MCF 10A (cell line): ENCODE data around the gene ARHGEF4. TPM values are rescaled to one million over a fixed set of nuclear protein-coding genes. Genes with fewer than 3 reads are reported as not detected.

Experiments used
- BruUV-seq: library from RNA; stranded (reverse); fragments of 400-500 nt; replicated peaks from 2 replicates; lab custom pipeline; 2021; lab: Mats Ljungman, UMichigan
- CTCF ChIA-PET: fragments of 300-600 bp; sonication (Branson Sonifier 250); formaldehyde crosslinking; extraction: SDS; loops from one replicate; lab custom pipeline; 2021; ENCODE audit warnings: antibody characterized with exemption, inconsistent platforms; lab: Yijun Ruan, JAX
- POLR2A ChIA-PET: fragments of 300-600, 350-650 bp; sonication (Branson Sonifier 250); formaldehyde crosslinking; extraction: SDS; loops from one replicate; lab custom pipeline; 2020; ENCODE audit warnings: antibody characterized with exemption, inconsistent platforms; lab: Yijun Ruan, JAX
- DNase-seq: peaks from one replicate; pipeline ENCODE4 v3.0.0-alpha.2; 2018; ENCODE audit not compliant: unreplicated experiment
- H3K27ac Mint-ChIP-seq: one replicate; pipeline ENCODE4 v1.8.0; 2022; ENCODE audit warnings: mild to moderate bottlenecking, low read depth, mixed read lengths; ENCODE audit not compliant: unreplicated experiment
- H3K27me3 Mint-ChIP-seq: one replicate; pipeline ENCODE4 v1.8.0; 2022; ENCODE audit warnings: mixed read lengths; ENCODE audit not compliant: insufficient read depth, unreplicated experiment
- H3K36me3 Mint-ChIP-seq: one replicate; pipeline ENCODE4 v1.8.0; 2022; ENCODE audit warnings: mild to moderate bottlenecking, moderate library complexity, mixed read lengths; ENCODE audit not compliant: insufficient read depth, unreplicated experiment
- H3K4me1 Mint-ChIP-seq: one replicate; pipeline ENCODE4 v1.8.0; 2022; ENCODE audit warnings: mixed read lengths; ENCODE audit not compliant: insufficient read depth, unreplicated experiment
- H3K4me3 Mint-ChIP-seq: one replicate; pipeline ENCODE4 v1.8.0; 2022; ENCODE audit warnings: mild to moderate bottlenecking, moderate library complexity, mixed read lengths; ENCODE audit not compliant: unreplicated experiment
- H3K9me3 Mint-ChIP-seq: one replicate; pipeline ENCODE4 v1.8.0; 2022; ENCODE audit warnings: mixed read lengths; ENCODE audit not compliant: unreplicated experiment
- CTCF ChIP-seq: fragments of 200-600 bp; IDR thresholded peaks from one replicate; pipeline ENCODE4 v1.8.0; 2022; ENCODE audit warnings: antibody characterized with exemption, mild to moderate bottlenecking; ENCODE audit not compliant: unreplicated experiment
- intact Hi-C: fragments of 100-400 bp; cut with micrococcal nuclease; formaldehyde crosslinking; loops from 2 replicates; pipeline ENCODE4 v1.14.1; 2022
- total RNA-seq: library from RNA; stranded (reverse); gene quantifications from 2 replicates; pipeline ENCODE4 v1.2.3, GENCODE V29; 2022

Gene ARHGEF4
- total RNA-seq, 1 experiment from 2014 or later, result 52.0 TPM

- TF ChIP-seq CTCF, result no peak
- POLR2A ChIA-PET, result interaction anchor here (0.6 to 5.7 kb wide), 2 partner anchors 10 to 14 kb away, joined by 3 to 67 read pairs; no protein-coding TSS in a partner anchor
- Mint-ChIP-seq H3K9me3 (no peaks in the 10 kb centered on the region), H3K36me3 (no peaks in the 10 kb centered on the region), H3K4me1 (peaks cover 22% of the 10 kb centered on the region), H3K4me3 (no peak overlapping the region), H3K27ac (peak overlapping the region; percentile 71), H3K27me3 (no peaks in the 10 kb centered on the region)
- BruUV-seq, result no TSS peak
- intact Hi-C loops, result no loop called here
- CTCF ChIA-PET, result interaction anchor here (0.6 to 1.6 kb wide), 4 partner anchors 9 to 126 kb away, joined by 3 to 8 read pairs (median 4); no protein-coding TSS in a partner anchor
- DNase-seq, result no peak
These were observed 17.9 kb upstream of the ARHGEF4 start for GRCh38 chr2:130818809-130819208.

- TF ChIP-seq CTCF, result no peak
- Mint-ChIP-seq H3K27ac (no peak overlapping the region), H3K36me3 (no peaks in the 10 kb centered on the region), H3K27me3 (no peaks in the 10 kb centered on the region), H3K9me3 (no peaks in the 10 kb centered on the region), H3K4me3 (no peak overlapping the region), H3K4me1 (peaks cover 27% of the 10 kb centered on the region)
- CTCF ChIA-PET, result interaction anchor here (0.6 to 1.6 kb wide), 3 partner anchors 10 to 125 kb away, joined by 3 to 8 read pairs (median 3); no protein-coding TSS in a partner anchor
- POLR2A ChIA-PET, result interaction anchor here (0.6 to 5.7 kb wide), 4 partner anchors 11 to 274 kb away, joined by 3 to 67 read pairs (median 10); partner anchors contain the start of genes ARHGEF4 and FAM168B
- no TSS peak for BruUV-seq
- intact Hi-C loops, result no loop called here
- no peak for DNase-seq
These were observed 17.5 kb upstream of the ARHGEF4 start for GRCh38 chr2:130819226-130819607.

GRCh38 chr2:130819608-130820278 is 17.0 kb upstream of the ARHGEF4 start:
- Mint-ChIP-seq H3K4me1 (peaks cover 32% of the 10 kb centered on the region), H3K9me3 (no peaks in the 10 kb centered on the region), H3K36me3 (no peaks in the 10 kb centered on the region), H3K27me3 (no peaks in the 10 kb centered on the region), H3K27ac (peak overlapping the region; percentile 71), H3K4me3 (no peak overlapping the region)
- DNase-seq, result no peak
- BruUV-seq, result no TSS peak
- intact Hi-C loops, result no loop called here
- CTCF ChIA-PET, result interaction anchor here (0.6 to 1.8 kb wide), 10 partner anchors 9 to 254 kb away, joined by 3 to 8 read pairs (median 4); no protein-coding TSS in a partner anchor
- TF ChIP-seq CTCF, result no peak
- POLR2A ChIA-PET, result interaction anchor here (1.0 to 5.7 kb wide), 6 partner anchors 8 to 273 kb away, joined by 3 to 67 read pairs (median 4); partner anchors contain the start of genes ARHGEF4 and FAM168B

GRCh38 chr2:130820279-130820861 is 16.3 kb upstream of the ARHGEF4 start:
- Mint-ChIP-seq H3K9me3 (no peaks in the 10 kb centered on the region), H3K4me1 (peaks cover 35% of the 10 kb centered on the region), H3K27me3 (no peaks in the 10 kb centered on the region), H3K36me3 (no peaks in the 10 kb centered on the region), H3K27ac (peak overlapping the region; percentile 71), H3K4me3 (no peak overlapping the region)
- ChIA-PET CTCF (interaction anchor here (0.7 to 1.8 kb wide), 11 partner anchors 9 to 1627 kb away, joined by 3 to 8 read pairs (median 4); no protein-coding TSS in a partner anchor), POLR2A (interaction anchor here (0.6 to 5.7 kb wide), 7 partner anchors 8 to 1062 kb away, joined by 3 to 67 read pairs (median 3); partner anchors contain the start of genes ARHGEF4 and FAM168B)
- intact Hi-C loops, result no loop called here
- BruUV-seq, result no TSS peak
- TF ChIP-seq CTCF, result no peak
- DNase-seq, result peak; percentile 48
